GM23338 (cell line): ENCODE data around the gene NELFA. TPM values are rescaled to one million over a fixed set of nuclear protein-coding genes. Genes with fewer than 3 reads are reported as not detected.

Experiments
- ATAC-seq: fragments of 200-7000 bp; cut with Tn5 transposase; 3 replicates; pipeline ENCODE4 v1.9.1; 2020
- DNase-seq: peaks from one replicate; pipeline ENCODE4 v3.0.0-alpha.2; 2015; ENCODE audit warnings: low spot score
- H2AFZ ChIP-seq: fragments of 200-600 bp; sonication (generic); 2 replicates; pipeline ENCODE4 v1.8.0; 2016; ENCODE audit warnings: antibody characterized with exemption, mild to moderate bottlenecking, moderate library complexity
- H3F3A ChIP-seq: fragments of 200-600 bp; sonication (generic); replicated peaks from 2 replicates; pipeline ENCODE4 v1.8.0; 2017; ENCODE audit warnings: antibody characterized with exemption, mixed run types, low read depth
- H3K27ac ChIP-seq: fragments of 200-600 bp; sonication (generic); 2 replicates; pipeline ENCODE4 v1.6.1; 2016; ENCODE audit warnings: low read depth
- H3K27me3 ChIP-seq: fragments of 200-600 bp; sonication (generic); 2 replicates; pipeline ENCODE4 v1.8.0; 2016; ENCODE audit warnings: mild to moderate bottlenecking, mixed run types, moderate library complexity; ENCODE audit not compliant: insufficient read depth
- H3K36me3 ChIP-seq: fragments of 200-600 bp; sonication (generic); 2 replicates; pipeline ENCODE4 v1.8.0; 2016; ENCODE audit warnings: mild to moderate bottlenecking; ENCODE audit not compliant: insufficient read depth
- H3K4me1 ChIP-seq: fragments of 200-600 bp; sonication (generic); 2 replicates; pipeline ENCODE4 v1.8.0; 2016; ENCODE audit warnings: mild to moderate bottlenecking, moderate library complexity; ENCODE audit not compliant: insufficient read depth
- H3K4me2 ChIP-seq: fragments of 200-600 bp; sonication (generic); 2 replicates; pipeline ENCODE4 v1.7.1; 2017; ENCODE audit warnings: mixed run types
- H3K4me3 ChIP-seq: fragments of 200-600 bp; sonication (generic); 2 replicates; pipeline ENCODE4 v1.6.1; 2016; ENCODE audit warnings: mixed run types
- H3K79me2 ChIP-seq: fragments of 200-600 bp; sonication (generic); replicated peaks from 2 replicates; pipeline ENCODE4 v1.8.0; 2017; ENCODE audit warnings: mild to moderate bottlenecking; ENCODE audit not compliant: insufficient read depth
- H3K9me2 ChIP-seq: fragments of 200-600 bp; sonication (generic); 2 replicates; pipeline ENCODE4 v1.8.0; 2017; ENCODE audit not compliant: insufficient read depth
- H4K20me1 ChIP-seq: fragments of 200-600 bp; sonication (generic); replicated peaks from 2 replicates; pipeline ENCODE4 v1.8.0; 2017; ENCODE audit warnings: mild to moderate bottlenecking; ENCODE audit not compliant: insufficient read depth
- H3K27ac Mint-ChIP-seq: 2 replicates; pipeline ENCODE4 v1.8.0; 2020; ENCODE audit warnings: inconsistent platforms, mild to moderate bottlenecking, moderate library complexity, mixed read lengths
- H3K27me3 Mint-ChIP-seq: 3 replicates; pipeline ENCODE4 v1.8.0; 2022; ENCODE audit warnings: low read depth, mild to moderate bottlenecking, moderate library complexity, mixed read lengths, inconsistent platforms; ENCODE audit not compliant: insufficient read depth, poor library complexity
- H3K36me3 Mint-ChIP-seq: 3 replicates; pipeline ENCODE4 v1.8.0; 2021; ENCODE audit warnings: low read depth, mild to moderate bottlenecking, inconsistent platforms, moderate library complexity, mixed read lengths
- H3K4me1 Mint-ChIP-seq: 3 replicates; pipeline ENCODE4 v1.8.0; 2020; ENCODE audit warnings: mild to moderate bottlenecking, inconsistent platforms, mixed read lengths
- H3K4me3 Mint-ChIP-seq: 3 replicates; pipeline ENCODE4 v1.8.0; 2021; ENCODE audit warnings: moderate library complexity, mild to moderate bottlenecking, inconsistent platforms, mixed read lengths
- H3K9me3 Mint-ChIP-seq: 3 replicates; pipeline ENCODE4 v1.8.0; 2020; ENCODE audit warnings: moderate library complexity, mild to moderate bottlenecking, inconsistent platforms, mixed read lengths
- CREB1 ChIP-seq: fragments of 250-450 bp; sonication (Bioruptor Pico); IDR thresholded peaks from 2 replicates; pipeline ENCODE4 v1.5.0; 2020; ENCODE audit warnings: low read depth, mild to moderate bottlenecking, moderate library complexity
- ETS1 ChIP-seq: IDR thresholded peaks from 2 replicates; pipeline ENCODE4 v1.6.1; 2016; ENCODE audit warnings: antibody characterized with exemption
- EZH2phosphoT487 ChIP-seq: fragments of 200-600 bp; sonication (generic); IDR thresholded peaks from one replicate; pipeline ENCODE4 v1.8.1; 2018; ENCODE audit warnings: antibody characterized with exemption; ENCODE audit not compliant: unreplicated experiment
- JUNB ChIP-seq: IDR thresholded peaks from one replicate; pipeline ENCODE4 v1.6.1; 2016; ENCODE audit warnings: antibody characterized with exemption; ENCODE audit not compliant: unreplicated experiment
- NANOG ChIP-seq: IDR thresholded peaks from 2 replicates; pipeline ENCODE4 v1.6.1; 2016; ENCODE audit warnings: antibody characterized with exemption, borderline replicate concordance
- POLR2AphosphoS5 ChIP-seq: IDR thresholded peaks from 2 replicates; pipeline ENCODE4 v1.6.1; 2016; ENCODE audit warnings: antibody characterized with exemption, low read depth
- STAT1 ChIP-seq: IDR thresholded peaks from one replicate; pipeline ENCODE4 v1.6.1; 2016; ENCODE audit warnings: antibody characterized with exemption; ENCODE audit not compliant: unreplicated experiment
- ZNF114 ChIP-seq: fragments of 250-450 bp; sonication (Bioruptor Pico); IDR thresholded peaks from 2 replicates; pipeline ENCODE4 v1.5.0; 2020; ENCODE audit warnings: mild to moderate bottlenecking, moderate library complexity
- ZNF331 ChIP-seq: fragments of 250-450 bp; sonication (Bioruptor Pico); IDR thresholded peaks from 2 replicates; pipeline ENCODE4 v1.5.0; 2020; ENCODE audit warnings: low read depth, mild to moderate bottlenecking, moderate library complexity
- polyA plus RNA-seq: library from polyadenylated mRNA; unstranded; fragments of >200 nt; fragmentation: Nextera tagmentation; extraction: Ambion mirVana; gene quantifications from 2 replicates; pipeline ENCODE4 v1.2.1, GENCODE V29; 2016
- total RNA-seq: library from RNA; depleted of rRNA; stranded (reverse); fragments of >200 nt; shearing (Covaris generic); gene quantifications from 2 replicates; pipeline ENCODE4 v1.2.3, GENCODE V29; 2014
- TF ChIP-seq, protein P1 (sequence below), 2 experiments: fragments of 200-600 bp in 1 of 2; sonication (generic) in 1 of 2; conservative IDR thresholded peaks; 2 replicates each; pipeline versions ENCODE4 v1.5.1 to v1.6.1; 2016 to 2017; ENCODE audit warnings: antibody characterized with exemption in 2 of 2, low read depth in 2 of 2, mild to moderate bottlenecking in 2 of 2, moderate library complexity in 1 of 2
- TF ChIP-seq, protein P2 (sequence below): IDR thresholded peaks from one replicate; pipeline ENCODE4 v1.6.1; 2018; ENCODE audit warnings: antibody characterized with exemption; ENCODE audit not compliant: unreplicated experiment

NELFA gene
- total and polyA plus RNA-seq, 2 experiments from 2014 or later, result 62.8 to 63.3 TPM

- H2AFZ ChIP-seq, result no peak overlapping the region
- DNase-seq, result peak; percentile 22
- H4K20me1 ChIP-seq, result peaks cover 28% of the 10 kb centered on the region; the same call in 1 of the 2 replicates
- 0 out of 2 replicates have a peak overlapping the region, but pooled peaks have one; percentile 30 for H3K27ac ChIP-seq
- no peaks in the 10 kb centered on the region for H3F3A ChIP-seq
- H3K9me2 ChIP-seq, result no peaks in the 10 kb centered on the region
- H3K4me3 ChIP-seq, result no peak overlapping the region
- Mint-ChIP-seq H3K27me3 (peaks cover 2% of the 10 kb centered on the region), H3K4me3 (no peak overlapping the region), H3K4me1 (no peaks in the 10 kb centered on the region), H3K36me3 (peaks cover 22% of the 10 kb centered on the region; the same call in 2 of the 3 replicates), H3K9me3 (no peaks in the 10 kb centered on the region), H3K27ac (no peak overlapping the region)
- no peak overlapping the region for H3K4me2 ChIP-seq
- TF ChIP-seq, protein P1, sequence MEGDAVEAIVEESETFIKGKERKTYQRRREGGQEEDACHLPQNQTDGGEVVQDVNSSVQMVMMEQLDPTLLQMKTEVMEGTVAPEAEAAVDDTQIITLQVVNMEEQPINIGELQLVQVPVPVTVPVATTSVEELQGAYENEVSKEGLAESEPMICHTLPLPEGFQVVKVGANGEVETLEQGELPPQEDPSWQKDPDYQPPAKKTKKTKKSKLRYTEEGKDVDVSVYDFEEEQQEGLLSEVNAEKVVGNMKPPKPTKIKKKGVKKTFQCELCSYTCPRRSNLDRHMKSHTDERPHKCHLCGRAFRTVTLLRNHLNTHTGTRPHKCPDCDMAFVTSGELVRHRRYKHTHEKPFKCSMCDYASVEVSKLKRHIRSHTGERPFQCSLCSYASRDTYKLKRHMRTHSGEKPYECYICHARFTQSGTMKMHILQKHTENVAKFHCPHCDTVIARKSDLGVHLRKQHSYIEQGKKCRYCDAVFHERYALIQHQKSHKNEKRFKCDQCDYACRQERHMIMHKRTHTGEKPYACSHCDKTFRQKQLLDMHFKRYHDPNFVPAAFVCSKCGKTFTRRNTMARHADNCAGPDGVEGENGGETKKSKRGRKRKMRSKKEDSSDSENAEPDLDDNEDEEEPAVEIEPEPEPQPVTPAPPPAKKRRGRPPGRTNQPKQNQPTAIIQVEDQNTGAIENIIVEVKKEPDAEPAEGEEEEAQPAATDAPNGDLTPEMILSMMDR (conservative IDR thresholded peaks at IDR 0.05; ENCODE audit: low read depth in 2 of 2), result peak in 1 of 2 experiments; percentile 28; a peak in 2 of 4 replicates
- TF ChIP-seq, protein P2, sequence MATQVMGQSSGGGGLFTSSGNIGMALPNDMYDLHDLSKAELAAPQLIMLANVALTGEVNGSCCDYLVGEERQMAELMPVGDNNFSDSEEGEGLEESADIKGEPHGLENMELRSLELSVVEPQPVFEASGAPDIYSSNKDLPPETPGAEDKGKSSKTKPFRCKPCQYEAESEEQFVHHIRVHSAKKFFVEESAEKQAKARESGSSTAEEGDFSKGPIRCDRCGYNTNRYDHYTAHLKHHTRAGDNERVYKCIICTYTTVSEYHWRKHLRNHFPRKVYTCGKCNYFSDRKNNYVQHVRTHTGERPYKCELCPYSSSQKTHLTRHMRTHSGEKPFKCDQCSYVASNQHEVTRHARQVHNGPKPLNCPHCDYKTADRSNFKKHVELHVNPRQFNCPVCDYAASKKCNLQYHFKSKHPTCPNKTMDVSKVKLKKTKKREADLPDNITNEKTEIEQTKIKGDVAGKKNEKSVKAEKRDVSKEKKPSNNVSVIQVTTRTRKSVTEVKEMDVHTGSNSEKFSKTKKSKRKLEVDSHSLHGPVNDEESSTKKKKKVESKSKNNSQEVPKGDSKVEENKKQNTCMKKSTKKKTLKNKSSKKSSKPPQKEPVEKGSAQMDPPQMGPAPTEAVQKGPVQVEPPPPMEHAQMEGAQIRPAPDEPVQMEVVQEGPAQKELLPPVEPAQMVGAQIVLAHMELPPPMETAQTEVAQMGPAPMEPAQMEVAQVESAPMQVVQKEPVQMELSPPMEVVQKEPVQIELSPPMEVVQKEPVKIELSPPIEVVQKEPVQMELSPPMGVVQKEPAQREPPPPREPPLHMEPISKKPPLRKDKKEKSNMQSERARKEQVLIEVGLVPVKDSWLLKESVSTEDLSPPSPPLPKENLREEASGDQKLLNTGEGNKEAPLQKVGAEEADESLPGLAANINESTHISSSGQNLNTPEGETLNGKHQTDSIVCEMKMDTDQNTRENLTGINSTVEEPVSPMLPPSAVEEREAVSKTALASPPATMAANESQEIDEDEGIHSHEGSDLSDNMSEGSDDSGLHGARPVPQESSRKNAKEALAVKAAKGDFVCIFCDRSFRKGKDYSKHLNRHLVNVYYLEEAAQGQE, result no peak
- H3K4me1 ChIP-seq, result no peaks in the 10 kb centered on the region
- H3K36me3 ChIP-seq, result no peaks in the 10 kb centered on the region
- H3K27me3 ChIP-seq, result no peaks in the 10 kb centered on the region
- ATAC-seq, result peak; percentile 78
- no peaks in the 10 kb centered on the region; the same call in 1 of the 2 replicates for H3K79me2 ChIP-seq
Measured at GRCh38 chr4:1948892-1949436, 59.8 kb downstream of the NELFA start.

- Histone ChIP-seq H3F3A (no peaks in the 10 kb centered on the region), H4K20me1 (peaks cover 30% of the 10 kb centered on the region; the same call in 1 of the 2 replicates), H3K4me2 (no peak overlapping the region), H3K27ac (no peak overlapping the region), H3K27me3 (no peaks in the 10 kb centered on the region), H2AFZ (no peak overlapping the region), H3K79me2 (no peaks in the 10 kb centered on the region; the same call in 1 of the 2 replicates), H3K9me2 (no peaks in the 10 kb centered on the region), H3K4me1 (no peaks in the 10 kb centered on the region), H3K4me3 (no peak overlapping the region), H3K36me3 (no peaks in the 10 kb centered on the region)
- H3K4me3 Mint-ChIP-seq, result no peak overlapping the region; the same call in 2 of the 3 replicates
- H3K36me3 Mint-ChIP-seq, result peaks cover 20% of the 10 kb centered on the region; the same call in 2 of the 3 replicates
- peaks cover 2% of the 10 kb centered on the region for H3K27me3 Mint-ChIP-seq
- H3K9me3 Mint-ChIP-seq, result no peaks in the 10 kb centered on the region
- DNase-seq (no peak), ATAC-seq (no peak; the same call in 2 of the 3 replicates)
- no peak overlapping the region for H3K27ac Mint-ChIP-seq
- no peaks in the 10 kb centered on the region for H3K4me1 Mint-ChIP-seq
- TF ChIP-seq, protein P2, result no peak
- TF ChIP-seq JUNB (no peak), ZNF331 (CRISPR knock-in tag) (no peak), ETS1 (no peak), STAT1 (no peak), CREB1 (CRISPR knock-in tag) (no peak), ZNF114 (no peak), EZH2phosphoT487 (no peak), POLR2AphosphoS5 (no peak), NANOG (no peak)
- TF ChIP-seq, protein P1 (conservative IDR thresholded peaks at IDR 0.05; ENCODE audit: low read depth in 2 of 2), result no peak
Measured at GRCh38 chr4:1948232-1948631, 60.5 kb downstream of the NELFA start.
